H1 (cell line): ENCODE measurements around the gene CUX1. TPM values are rescaled to one million over a fixed set of nuclear protein-coding genes. Genes with fewer than 3 reads are reported as not detected.

Experiments used
- CTCF ChIA-PET: fragments of 300-600 bp; sonication (Branson Sonifier 250); formaldehyde crosslinking; loops from one replicate; lab custom pipeline; 2021; ENCODE audit not compliant: partially characterized antibody; lab: Charles Lee
- POLR2A ChIA-PET: fragments of 300-600 bp; sonication (Branson Sonifier 250); formaldehyde crosslinking; loops from one replicate; lab custom pipeline; 2021; ENCODE audit warnings: inconsistent platforms; ENCODE audit not compliant: partially characterized antibody; lab: Charles Lee
- DNase-seq, 2 experiments: peaks; one replicate each; pipeline versions ENCODE4 v3.0.0 to v3.0.0-alpha.2; 2010 to 2022; ENCODE audit warnings: low spot score in 2 of 2, low read depth in 1 of 2, mixed read lengths in 1 of 2
- FAIRE-seq: peaks from 2 replicates; lab custom pipeline; 2011; peaks lifted over from hg19 to GRCh38; lab: Jason Lieb, UNC
- H2AFZ ChIP-seq: 2 replicates; pipeline ENCODE4 v1.8.1; 2012; ENCODE audit warnings: low read length, inconsistent platforms
- H2AK5ac ChIP-seq: 2 replicates; pipeline ENCODE4 v1.6.1; 2013; ENCODE audit warnings: low read depth, low read length
- H2BK120ac ChIP-seq: replicated peaks from 2 replicates; pipeline ENCODE3; 2013; ENCODE audit warnings: low read depth, low read length, inconsistent platforms
- H2BK12ac ChIP-seq: 2 replicates; pipeline ENCODE4 v1.6.1; 2013; ENCODE audit warnings: low read depth, low read length
- H2BK15ac ChIP-seq: 2 replicates; pipeline ENCODE4 v1.6.1; 2013; ENCODE audit warnings: low read length
- H2BK20ac ChIP-seq: 2 replicates; pipeline ENCODE4 v1.6.1; 2013; ENCODE audit warnings: low read length
- H2BK5ac ChIP-seq: 2 replicates; pipeline ENCODE4 v1.6.1; 2013; ENCODE audit warnings: low read depth, low read length
- H3K14ac ChIP-seq: 2 replicates; pipeline ENCODE4 v1.6.1; 2013; ENCODE audit warnings: inconsistent platforms; ENCODE audit not compliant: insufficient read length
- H3K18ac ChIP-seq: 2 replicates; pipeline ENCODE4 v1.6.1; 2013; ENCODE audit warnings: low read length; ENCODE audit errors: extremely low read depth
- H3K23ac ChIP-seq: 2 replicates; pipeline ENCODE4 v1.6.1; 2013; ENCODE audit warnings: inconsistent platforms; ENCODE audit not compliant: insufficient read length
- H3K23me2 ChIP-seq: 2 replicates; pipeline ENCODE4 v1.6.1; 2013; ENCODE audit warnings: low read depth, low read length
- H3K27ac ChIP-seq: 2 replicates; pipeline ENCODE4 v1.6.1; 2011; ENCODE audit warnings: low read depth, low read length, inconsistent platforms
- H3K27me3 ChIP-seq, 4 experiments: replicated peaks in 1 of 4; 1 replicate in 1 of 4; 2 replicates in 3 of 4; pipeline versions ENCODE4 v1.6.1 to v1.8.1; 2011 to 2013; ENCODE audit warnings: low read length in 3 of 4, mild to moderate bottlenecking in 3 of 4, inconsistent platforms in 2 of 4, mixed read lengths in 2 of 4, moderate library complexity in 1 of 4; ENCODE audit not compliant: control insufficient read depth in 3 of 4, insufficient read depth in 3 of 4; ENCODE audit errors: extremely low read depth in 1 of 4
- H3K36me3 ChIP-seq, 4 experiments: 2 replicates each; pipeline versions ENCODE4 v1.6.1 to v1.8.1; 2011 to 2013; ENCODE audit warnings: mild to moderate bottlenecking in 4 of 4, low read length in 3 of 4, moderate library complexity in 2 of 4, control low read depth in 1 of 4, inconsistent platforms in 1 of 4; ENCODE audit not compliant: insufficient read depth in 4 of 4, control insufficient read depth in 2 of 4
- H3K4ac ChIP-seq: replicated peaks from 2 replicates; pipeline ENCODE3; 2013; ENCODE audit warnings: low read length, low read depth, mixed read lengths, inconsistent platforms; ENCODE audit not compliant: insufficient read length
- H3K4me1 ChIP-seq, 4 experiments: replicated peaks in 1 of 4; 1 replicate in 1 of 4; 2 replicates in 3 of 4; pipeline versions ENCODE4 v1.6.1 to v1.8.1; 2011 to 2013; ENCODE audit warnings: low read length in 3 of 4, inconsistent platforms in 2 of 4, mixed read lengths in 1 of 4; ENCODE audit not compliant: insufficient read depth in 4 of 4, control insufficient read depth in 3 of 4
- H3K4me2 ChIP-seq, 2 experiments: 2 replicates each; pipeline versions ENCODE4 v1.6.1 to v1.8.1; 2011 to 2013; ENCODE audit warnings: low read depth in 2 of 2, low read length in 2 of 2, control low read depth in 1 of 2, inconsistent platforms in 1 of 2, mild to moderate bottlenecking in 1 of 2; ENCODE audit not compliant: insufficient read depth in 1 of 2
- H3K4me3 ChIP-seq, 4 experiments: fragments of 200-600, 300-600 bp in 1 of 4; sonication (generic), shearing (Covaris generic), sonication (Bioruptor Twin) in 1 of 4; 2 replicates each; pipeline versions ENCODE4 v1.5.1 to v1.8.1; 2011 to 2016; ENCODE audit warnings: low read length in 4 of 4, low read depth in 3 of 4, control low read depth in 2 of 4, inconsistent platforms in 2 of 4, mild to moderate bottlenecking in 2 of 4, mixed read lengths in 1 of 4, moderate library complexity in 1 of 4; ENCODE audit not compliant: insufficient read depth in 2 of 4; ENCODE audit errors: extremely low read depth in 1 of 4
- H3K56ac ChIP-seq: replicated peaks from 2 replicates; pipeline ENCODE3; 2013; ENCODE audit warnings: low read depth, mild to moderate bottlenecking, mixed read lengths, low read length, inconsistent platforms; ENCODE audit not compliant: insufficient read length
- H3K79me1 ChIP-seq: 2 replicates; pipeline ENCODE4 v1.6.1; 2013; ENCODE audit warnings: low read depth, low read length, control low read depth
- H3K79me2 ChIP-seq, 2 experiments: 2 replicates each; pipeline versions ENCODE4 v1.6.1 to v1.8.1; 2012 to 2013; ENCODE audit warnings: low read length in 2 of 2, mild to moderate bottlenecking in 2 of 2, inconsistent platforms in 1 of 2; ENCODE audit not compliant: insufficient read depth in 2 of 2, control insufficient read depth in 1 of 2
- H3K9ac ChIP-seq, 4 experiments: replicated peaks in 1 of 4; 1 replicate in 1 of 4; 2 replicates in 3 of 4; pipeline versions ENCODE4 v1.6.1 to v1.8.1; 2011 to 2013; ENCODE audit warnings: low read depth in 3 of 4, low read length in 3 of 4, control low read depth in 2 of 4, mild to moderate bottlenecking in 2 of 4, moderate library complexity in 2 of 4, inconsistent platforms in 1 of 4; ENCODE audit errors: extremely low read depth in 1 of 4
- H3K9me3 ChIP-seq, 2 experiments: 2 replicates each; pipeline versions ENCODE4 v1.6.1 to v1.8.1; 2012 to 2013; ENCODE audit warnings: mild to moderate bottlenecking in 2 of 2, moderate library complexity in 2 of 2, control low read depth in 1 of 2, inconsistent platforms in 1 of 2, low read depth in 1 of 2, low read length in 1 of 2, mixed read lengths in 1 of 2; ENCODE audit not compliant: insufficient read depth in 2 of 2
- H4K20me1 ChIP-seq, 2 experiments: replicated peaks in 1 of 2; 2 replicates each; pipeline versions ENCODE3 to v1.8.1; 2011 to 2013; ENCODE audit warnings: inconsistent platforms in 2 of 2, low read length in 2 of 2, mild to moderate bottlenecking in 1 of 2; ENCODE audit not compliant: insufficient read depth in 2 of 2, control insufficient read depth in 1 of 2
- H4K5ac ChIP-seq: 2 replicates; pipeline ENCODE4 v1.6.1; 2013; ENCODE audit warnings: low read length, low read depth, mixed read lengths, inconsistent platforms; ENCODE audit not compliant: insufficient read length
- H4K8ac ChIP-seq: 2 replicates; pipeline ENCODE4 v1.8.0; 2013; ENCODE audit warnings: mild to moderate bottlenecking, moderate library complexity, low read length, inconsistent platforms; ENCODE audit not compliant: insufficient read depth; ENCODE audit errors: extremely low read depth
- H4K91ac ChIP-seq: replicated peaks from 2 replicates; pipeline ENCODE3; 2013; ENCODE audit warnings: low read length, mixed read lengths, inconsistent platforms; ENCODE audit not compliant: insufficient read length
- HDAC2 ChIP-seq, 2 experiments: fragments of 300-600 bp in 1 of 2; sonication (generic) in 1 of 2; IDR thresholded peaks; 2 replicates each; pipeline ENCODE4 v1.6.1; 2011 to 2012; ENCODE audit warnings: low read depth in 2 of 2, low read length in 2 of 2, mild to moderate bottlenecking in 2 of 2, moderate library complexity in 2 of 2, borderline replicate concordance in 1 of 2, inconsistent platforms in 1 of 2
- JUND ChIP-seq: IDR thresholded peaks from 2 replicates; pipeline ENCODE4 v1.6.1; 2011; ENCODE audit warnings: mild to moderate bottlenecking, improper control_type of control experiment, low read length
- KDM4A ChIP-seq: IDR thresholded peaks from one replicate; pipeline ENCODE4 v1.7.1; 2012; ENCODE audit warnings: low read depth, mild to moderate bottlenecking, moderate library complexity, low read length, inconsistent platforms; ENCODE audit not compliant: severe bottlenecking
- KDM5A ChIP-seq: fragments of 200-600 bp; IDR thresholded peaks from 2 replicates; pipeline ENCODE4 v1.7.1; 2012; ENCODE audit warnings: mild to moderate bottlenecking, low read length, inconsistent platforms, mixed read lengths
- RNF2 ChIP-seq: fragments of 200-900, 300-1000 bp; sonication (generic); IDR thresholded peaks from 2 replicates; pipeline ENCODE4 v1.7.1; 2016; ENCODE audit warnings: borderline replicate concordance, low read depth, mild to moderate bottlenecking, antibody characterized with exemption, low read length; ENCODE audit not compliant: poor library complexity, severe bottlenecking; ENCODE audit errors: missing control alignments
- SIN3A ChIP-seq, 2 experiments: IDR thresholded peaks in 1 of 2; conservative IDR thresholded peaks in 1 of 2; 2 replicates each; pipeline ENCODE4 v1.6.1; 2011 to 2012; ENCODE audit warnings: low read length in 2 of 2, improper control_type of control experiment in 1 of 2, low read depth in 1 of 2, mild to moderate bottlenecking in 1 of 2
- SP2 ChIP-seq: IDR thresholded peaks from 2 replicates; pipeline ENCODE4 v1.6.1; 2012; ENCODE audit warnings: mild to moderate bottlenecking, low read length, inconsistent platforms
- TEAD4 ChIP-seq: IDR thresholded peaks from 2 replicates; pipeline ENCODE4 v1.6.1; 2012; ENCODE audit warnings: low read depth, low read length, inconsistent platforms, mixed read lengths
- WGBS, 2 experiments: shearing (Covaris generic) in 1 of 2; methylation state at CpG; one replicate each; pipeline versions ENCODE4 v1.1.6 to v1.1.7; 2013 to 2015; ENCODE audit warnings: low lambda C conversion rate in 2 of 2, mixed read lengths in 2 of 2, inconsistent platforms in 1 of 2, low coverage in 1 of 2, missing lambda C conversion rate in 1 of 2; ENCODE audit not compliant: insufficient replicate concordance in 2 of 2, insufficient coverage in 1 of 2, insufficient read length in 1 of 2; ENCODE audit errors: extremely low coverage in 1 of 2, missing lambda C conversion rate in 1 of 2; 5-methylcytosine and 5-hydroxymethylcytosine counted together
- polyA plus RNA-seq, 7 experiments: library from polyadenylated mRNA; depleted of rRNA in 3 of 7; stranded (reverse) in 5 of 7; unstranded in 2 of 7; fragments of >200 nt in 5 of 7; fragments of 200-250 nt in 2 of 7; gene quantifications; 1 replicate in 5 of 7; 2 replicates in 1 of 7; 4 replicates in 1 of 7; pipeline versions ENCODE4 v1.2.1 to v1.2.3, GENCODE V29; 2011 to 2013; ENCODE audit warnings: missing spikeins in 2 of 7, mixed read lengths in 2 of 7
- total RNA-seq: library from RNA; stranded (reverse); fragmentation: NEBNext Ultra II Directional; extraction: Animal tissue kit (Norgen Biotek cat#: 25700); gene quantifications from 2 replicates; pipeline ENCODE4 v1.2.1, GENCODE V29; 2021
- TF ChIP-seq, protein P1 (sequence below): IDR thresholded peaks from 2 replicates; pipeline ENCODE4 v1.6.1; 2012; ENCODE audit warnings: low read length, inconsistent platforms

CUX1 gene
- total and polyA plus RNA-seq, 2 of the 8 experiments (the other 6 are each of a cell fraction or from before 2014, with no cell fraction given) = 21.6 to 65.9 TPM

DNA sequence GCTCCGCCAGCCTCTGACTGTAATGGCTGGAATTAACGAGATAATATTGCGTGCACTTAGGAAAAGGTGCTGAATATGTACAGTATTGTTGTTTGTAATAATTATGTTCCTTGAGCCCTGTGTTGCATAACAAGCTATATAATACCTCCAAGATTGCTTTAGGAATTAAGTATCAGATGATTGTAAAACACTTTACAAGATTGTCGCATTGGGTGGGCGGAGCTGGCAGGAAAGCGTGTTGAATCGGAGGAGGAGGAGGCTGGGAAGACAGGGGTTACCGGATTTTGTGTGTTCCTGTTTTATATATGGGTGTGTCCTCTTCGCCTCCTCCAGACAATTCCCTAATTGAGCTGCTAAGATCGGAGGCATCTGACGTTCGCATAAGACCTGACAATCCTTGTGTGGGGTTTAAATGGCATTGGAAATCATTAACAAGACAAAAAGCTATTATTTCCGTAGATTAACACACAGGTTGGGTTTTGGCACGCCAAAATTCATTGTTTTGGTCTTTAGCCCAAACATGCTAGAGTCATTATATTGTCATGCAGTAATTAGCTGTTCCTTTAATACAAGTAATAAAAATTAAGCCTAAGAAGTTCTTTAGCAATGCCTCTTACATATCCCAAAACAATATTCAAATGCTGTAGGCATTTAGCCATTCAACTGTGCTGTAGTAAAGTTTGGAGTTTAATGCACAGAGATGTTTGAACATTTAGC, 276.3 kb downstream of the CUX1 start:
- Histone ChIP-seq H3K4me3 (no peak overlapping the region), H3K4ac (no peak overlapping the region), H2AK5ac (no peak overlapping the region), H3K14ac (no peak overlapping the region), H3K79me1 (no peaks in the 10 kb centered on the region), H4K5ac (no peak overlapping the region), H3K27me3 (no peaks in the 10 kb centered on the region), H3K18ac (no peak overlapping the region), H4K91ac (no peak overlapping the region), H3K79me2 (peaks cover 0 to 7% of the 10 kb centered on the region in 2 experiments; a peak in 2 of 4 replicates), H2BK120ac (no peak overlapping the region), H3K36me3 (no peaks in the 10 kb centered on the region), H2AFZ (no peak overlapping the region), H2BK15ac (no peak overlapping the region), H3K9me3 (no peaks in the 10 kb centered on the region), H3K56ac (no peak overlapping the region), H2BK12ac (no peak overlapping the region), H3K9ac (no peak overlapping the region), H4K20me1 (peaks cover 0 to 3% of the 10 kb centered on the region in 2 experiments), H2BK20ac (no peak overlapping the region), H3K27ac (no peak overlapping the region), H3K4me1 (peaks cover 2 to 14% (median 7%) of the 10 kb centered on the region in 4 experiments; a peak in 6 of 7 replicates), H4K8ac (no peak overlapping the region), H2BK5ac (no peak overlapping the region), H3K4me2 (0 out of 4 replicates have a peak overlapping the region, but pooled peaks of 1 of the 2 experiments have one; percentile 16), H3K23ac (no peak overlapping the region), H3K23me2 (no peaks in the 10 kb centered on the region)
- WGBS, 2 experiments = 81% methylated on average over 14 of the region's 14 CpGs; no CpG with 5 or more reads in 1 of the 2 experiments
- DNase-seq (peak in 1 of 2 experiments; percentile 34), FAIRE-seq (no peak)
- POLR2A ChIA-PET = interaction anchor here (2.0 kb wide), 1 partner anchor 14 kb away, joined by 5 read pairs; no protein-coding TSS in a partner anchor
- CTCF ChIA-PET = interaction anchor here (2.3 kb wide), 1 partner anchor 24 kb away, joined by 7 read pairs; no protein-coding TSS in a partner anchor
- TF ChIP-seq HDAC2 (IDR thresholded peaks at IDR 0.05; ENCODE audit: borderline replicate concordance in 1 of 2, low read depth in 2 of 2, low read length in 2 of 2) = no peak
- TF ChIP-seq SIN3A (conservative IDR thresholded peaks at IDR 0.05 in 1 of 2, IDR thresholded peaks at IDR 0.05 in 1 of 2; ENCODE audit: low read depth in 1 of 2, low read length in 2 of 2) = no peak
- TF ChIP-seq, protein P1, sequence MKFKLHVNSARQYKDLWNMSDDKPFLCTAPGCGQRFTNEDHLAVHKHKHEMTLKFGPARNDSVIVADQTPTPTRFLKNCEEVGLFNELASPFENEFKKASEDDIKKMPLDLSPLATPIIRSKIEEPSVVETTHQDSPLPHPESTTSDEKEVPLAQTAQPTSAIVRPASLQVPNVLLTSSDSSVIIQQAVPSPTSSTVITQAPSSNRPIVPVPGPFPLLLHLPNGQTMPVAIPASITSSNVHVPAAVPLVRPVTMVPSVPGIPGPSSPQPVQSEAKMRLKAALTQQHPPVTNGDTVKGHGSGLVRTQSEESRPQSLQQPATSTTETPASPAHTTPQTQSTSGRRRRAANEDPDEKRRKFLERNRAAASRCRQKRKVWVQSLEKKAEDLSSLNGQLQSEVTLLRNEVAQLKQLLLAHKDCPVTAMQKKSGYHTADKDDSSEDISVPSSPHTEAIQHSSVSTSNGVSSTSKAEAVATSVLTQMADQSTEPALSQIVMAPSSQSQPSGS = no peak
- TF ChIP-seq KDM5A = no peak
- no peak for TF ChIP-seq JUND
- TF ChIP-seq RNF2 = no peak
- no peak for TF ChIP-seq KDM4A
- no peak for TF ChIP-seq SP2
- TF ChIP-seq TEAD4 = no peak
